CD14-positive monocyte (primary cell): ENCODE data around the gene TRPM7. TPM values are rescaled to one million over a fixed set of nuclear protein-coding genes. Genes with fewer than 3 reads are reported as not detected.

Source experiments
- DNase-seq, 3 donors: peaks; one replicate each; pipeline ENCODE4 v3.0.0-alpha.2; 2011 to 2022
- H2AFZ ChIP-seq: 2 replicates; pipeline ENCODE4 v1.6.0; 2012; ENCODE audit warnings: mild to moderate bottlenecking, low read depth, low read length, inconsistent platforms; ENCODE audit not compliant: insufficient read depth, poor library complexity, severe bottlenecking
- H3K27ac ChIP-seq, 2 donors: 1 replicate in 1 of 2; 2 replicates in 1 of 2; pipeline ENCODE4 v1.5.1; 2012 to 2013; ENCODE audit warnings: low read length in 2 of 2, control low read depth in 1 of 2, inconsistent platforms in 1 of 2, low read depth in 1 of 2, mild to moderate bottlenecking in 1 of 2
- H3K27me3 ChIP-seq, 2 donors: one replicate each; pipeline versions ENCODE4 v1.6.0 to v1.6.1; 2011 to 2013; ENCODE audit warnings: low read length in 2 of 2; ENCODE audit not compliant: control insufficient read depth in 2 of 2, insufficient read depth in 2 of 2
- H3K36me3 ChIP-seq, 2 donors: replicated peaks in 1 of 2; 1 replicate in 1 of 2; 2 replicates in 1 of 2; pipeline versions ENCODE4 v1.5.1 to v1.6.1; 2012 to 2013; ENCODE audit warnings: low read length in 2 of 2, control low read depth in 1 of 2, inconsistent platforms in 1 of 2, mild to moderate bottlenecking in 1 of 2; ENCODE audit not compliant: insufficient read depth in 2 of 2, control insufficient read depth in 1 of 2
- H3K4me1 ChIP-seq, 2 donors: 1 replicate in 1 of 2; 2 replicates in 1 of 2; pipeline versions ENCODE4 v1.5.1 to v1.6.1; 2012 to 2013; ENCODE audit warnings: low read length in 2 of 2, control low read depth in 1 of 2, inconsistent platforms in 1 of 2, mild to moderate bottlenecking in 1 of 2, moderate library complexity in 1 of 2; ENCODE audit not compliant: insufficient read depth in 2 of 2, control insufficient read depth in 1 of 2
- H3K4me2 ChIP-seq: replicated peaks from 2 replicates; pipeline ENCODE3; 2012; ENCODE audit warnings: low read length, moderate library complexity, mild to moderate bottlenecking; ENCODE audit not compliant: poor library complexity, severe bottlenecking; ENCODE audit errors: extremely low read depth
- H3K4me3 ChIP-seq, 3 experiments: fragments of 200-600 bp in 1 of 3; sonication (generic) in 1 of 3; replicated peaks in 1 of 3; 1 replicate in 2 of 3; 2 replicates in 1 of 3; pipeline ENCODE4 v1.5.1; 2011 to 2013; ENCODE audit warnings: low read length in 3 of 3, mild to moderate bottlenecking in 3 of 3, control low read depth in 2 of 3, low read depth in 2 of 3, inconsistent platforms in 1 of 3, moderate library complexity in 1 of 3
- H3K79me2 ChIP-seq: 2 replicates; pipeline ENCODE4 v1.6.0; 2012; ENCODE audit warnings: mild to moderate bottlenecking, control low read depth, inconsistent platforms, low read length, moderate library complexity; ENCODE audit not compliant: insufficient read depth
- H3K9ac ChIP-seq: 2 replicates; pipeline ENCODE4 v1.6.0; 2017; ENCODE audit warnings: low read length, mild to moderate bottlenecking; ENCODE audit not compliant: insufficient read depth, poor library complexity, severe bottlenecking
- H3K9me3 ChIP-seq, 2 donors: replicated peaks in 1 of 2; 1 replicate in 1 of 2; 2 replicates in 1 of 2; pipeline versions ENCODE4 v1.5.1 to v1.6.1; 2012 to 2013; ENCODE audit warnings: low read length in 2 of 2, control low read depth in 1 of 2; ENCODE audit not compliant: control insufficient read depth in 1 of 2, insufficient read depth in 1 of 2
- H4K20me1 ChIP-seq: 2 replicates; pipeline ENCODE4 v1.6.0; 2012; ENCODE audit warnings: mild to moderate bottlenecking, low read length, control low read depth, moderate library complexity; ENCODE audit not compliant: insufficient read depth
- H3K27ac Mint-ChIP-seq, 7 donors: one replicate each; pipeline ENCODE4 v1.8.0; 2020; ENCODE audit warnings: mild to moderate bottlenecking in 7 of 7, mixed read lengths in 7 of 7, moderate library complexity in 6 of 7, inconsistent platforms in 2 of 7
- H3K27me3 Mint-ChIP-seq, 3 donors: one replicate each; pipeline ENCODE4 v1.8.0; 2021 to 2022; ENCODE audit warnings: low read depth in 3 of 3, mild to moderate bottlenecking in 3 of 3, mixed read lengths in 3 of 3, moderate library complexity in 3 of 3, inconsistent platforms in 1 of 3
- H3K36me3 Mint-ChIP-seq, 2 donors: one replicate each; pipeline ENCODE4 v1.8.0; 2020; ENCODE audit warnings: mixed read lengths in 2 of 2, inconsistent platforms in 1 of 2, mild to moderate bottlenecking in 1 of 2
- H3K4me1 Mint-ChIP-seq: one replicate; pipeline ENCODE4 v1.8.0; 2020; ENCODE audit warnings: mild to moderate bottlenecking, mixed read lengths
- H3K4me3 Mint-ChIP-seq, 2 donors: one replicate each; pipeline ENCODE4 v1.8.0; 2020; ENCODE audit warnings: mild to moderate bottlenecking in 2 of 2, mixed read lengths in 2 of 2, moderate library complexity in 1 of 2
- H3K9me3 Mint-ChIP-seq, 7 donors: one replicate each; pipeline ENCODE4 v1.8.0; 2020 to 2022; ENCODE audit warnings: mixed read lengths in 7 of 7, mild to moderate bottlenecking in 6 of 7, moderate library complexity in 6 of 7, inconsistent platforms in 2 of 7
- CTCF ChIP-seq: fragments of 200-600 bp; IDR thresholded peaks from one replicate; pipeline ENCODE4 v1.8.0; 2022; ENCODE audit warnings: antibody characterized with exemption, mild to moderate bottlenecking
- WGBS: methylation state at CpG from one replicate; pipeline ENCODE4 v1.1.5; 2013; ENCODE audit warnings: missing lambda C conversion rate; ENCODE audit not compliant: insufficient coverage; 5-methylcytosine and 5-hydroxymethylcytosine counted together
- intact Hi-C, 2 donors: fragments of 100-400 bp; cut with micrococcal nuclease; formaldehyde crosslinking; loops; one replicate each; pipeline versions ENCODE4 v1.15.0 to v1.15.1; 2023
- polyA plus RNA-seq, 3 donors: library from polyadenylated mRNA; depleted of rRNA in 1 of 3; unstranded in 2 of 3; stranded (reverse) in 1 of 3; fragments of 300-500 nt in 2 of 3; fragments of >200 nt in 1 of 3; fragmentation: Illumina TruSeq in 2 of 3; gene quantifications; 1 replicate in 2 of 3; 2 replicates in 1 of 3; pipeline ENCODE4 v1.2.3, GENCODE V29; 2012 to 2021

TRPM7 gene
- polyA plus RNA-seq, 3 donors: 5.5 to 22.4 (median 8.1) TPM

- no peak for DNase-seq
- H2AFZ ChIP-seq: no peak overlapping the region
- H3K9me3 ChIP-seq: no peaks in the 10 kb centered on the region
- H3K27ac Mint-ChIP-seq: no peak overlapping the region
- TF ChIP-seq CTCF: no peak
- WGBS: no CpG with 5 or more reads among the region's 2 CpGs
- no peaks in the 10 kb centered on the region for H3K4me1 ChIP-seq
- intact Hi-C loops: no loop called here
- H3K36me3 Mint-ChIP-seq: peaks cover 34 to 48% of the 10 kb centered on the region in 2 donors
- no peaks in the 10 kb centered on the region for H3K9me3 Mint-ChIP-seq
- no peak overlapping the region for H3K27ac ChIP-seq
- H3K4me1 Mint-ChIP-seq: no peaks in the 10 kb centered on the region
- no peaks in the 10 kb centered on the region for H3K27me3 Mint-ChIP-seq
- no peak overlapping the region for H3K4me3 Mint-ChIP-seq
- no peak overlapping the region for H3K4me3 ChIP-seq
- H3K9ac ChIP-seq: no peak overlapping the region
- H3K27me3 ChIP-seq: no peaks in the 10 kb centered on the region
- H4K20me1 ChIP-seq: no peaks in the 10 kb centered on the region
- no peak overlapping the region for H3K4me2 ChIP-seq
- H3K79me2 ChIP-seq: no peaks in the 10 kb centered on the region
- H3K36me3 ChIP-seq: peaks cover 27 to 53% of the 10 kb centered on the region in 2 donors
Observed at GRCh38 chr15:50558012-50558411, 128.6 kb downstream of the TRPM7 start.

- Histone ChIP-seq H2AFZ (no peak overlapping the region), H3K79me2 (no peaks in the 10 kb centered on the region), H3K27me3 (no peaks in the 10 kb centered on the region), H4K20me1 (no peaks in the 10 kb centered on the region), H3K4me3 (no peak overlapping the region), H3K36me3 (peaks cover 17 to 41% of the 10 kb centered on the region in 2 donors), H3K9ac (no peak overlapping the region), H3K9me3 (no peaks in the 10 kb centered on the region), H3K4me2 (no peak overlapping the region), H3K4me1 (no peaks in the 10 kb centered on the region), H3K27ac (no peak overlapping the region)
- 80% methylated on average over 1 of the region's 2 CpGs for WGBS
- H3K27me3 Mint-ChIP-seq: no peaks in the 10 kb centered on the region
- intact Hi-C loops: no loop called here
- H3K4me1 Mint-ChIP-seq: no peaks in the 10 kb centered on the region
- no peak for DNase-seq
- peaks cover 24 to 36% of the 10 kb centered on the region in 2 donors for H3K36me3 Mint-ChIP-seq
- no peak overlapping the region for H3K4me3 Mint-ChIP-seq
- H3K9me3 Mint-ChIP-seq: no peaks in the 10 kb centered on the region
- TF ChIP-seq CTCF: no peak
- H3K27ac Mint-ChIP-seq: no peak overlapping the region
Observed at GRCh38 chr15:50556642-50557371, 129.8 kb downstream of the TRPM7 start.
